Measurements from ENCODE around the gene BEST4.

BEST4 gene

DNA sequence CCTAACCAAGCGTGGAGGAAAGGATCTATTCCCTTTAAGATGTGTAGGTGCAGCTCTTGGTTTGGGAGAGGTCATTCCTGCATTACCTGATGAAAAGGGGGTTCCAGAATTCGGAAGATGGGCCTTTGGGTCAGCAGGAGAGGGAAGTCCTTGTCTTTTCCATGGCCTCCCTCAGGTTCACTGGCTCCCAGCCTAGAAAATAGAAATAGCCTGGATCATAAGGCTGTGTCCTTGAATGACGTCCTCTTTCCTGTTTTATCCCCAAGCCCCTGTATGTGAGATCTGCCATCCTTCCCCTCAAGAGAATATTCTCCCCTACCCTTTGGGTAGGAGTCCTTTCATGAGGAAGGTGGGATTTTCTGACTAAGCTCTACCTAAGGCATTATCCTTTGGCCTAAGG is 27.1 kb downstream of the BEST4 start:
- TF ChIP-seq, protein P1, sequence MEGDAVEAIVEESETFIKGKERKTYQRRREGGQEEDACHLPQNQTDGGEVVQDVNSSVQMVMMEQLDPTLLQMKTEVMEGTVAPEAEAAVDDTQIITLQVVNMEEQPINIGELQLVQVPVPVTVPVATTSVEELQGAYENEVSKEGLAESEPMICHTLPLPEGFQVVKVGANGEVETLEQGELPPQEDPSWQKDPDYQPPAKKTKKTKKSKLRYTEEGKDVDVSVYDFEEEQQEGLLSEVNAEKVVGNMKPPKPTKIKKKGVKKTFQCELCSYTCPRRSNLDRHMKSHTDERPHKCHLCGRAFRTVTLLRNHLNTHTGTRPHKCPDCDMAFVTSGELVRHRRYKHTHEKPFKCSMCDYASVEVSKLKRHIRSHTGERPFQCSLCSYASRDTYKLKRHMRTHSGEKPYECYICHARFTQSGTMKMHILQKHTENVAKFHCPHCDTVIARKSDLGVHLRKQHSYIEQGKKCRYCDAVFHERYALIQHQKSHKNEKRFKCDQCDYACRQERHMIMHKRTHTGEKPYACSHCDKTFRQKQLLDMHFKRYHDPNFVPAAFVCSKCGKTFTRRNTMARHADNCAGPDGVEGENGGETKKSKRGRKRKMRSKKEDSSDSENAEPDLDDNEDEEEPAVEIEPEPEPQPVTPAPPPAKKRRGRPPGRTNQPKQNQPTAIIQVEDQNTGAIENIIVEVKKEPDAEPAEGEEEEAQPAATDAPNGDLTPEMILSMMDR (IDR thresholded peaks at IDR 0.05; ENCODE audit: low read depth, low read length), result no peak

DNA sequence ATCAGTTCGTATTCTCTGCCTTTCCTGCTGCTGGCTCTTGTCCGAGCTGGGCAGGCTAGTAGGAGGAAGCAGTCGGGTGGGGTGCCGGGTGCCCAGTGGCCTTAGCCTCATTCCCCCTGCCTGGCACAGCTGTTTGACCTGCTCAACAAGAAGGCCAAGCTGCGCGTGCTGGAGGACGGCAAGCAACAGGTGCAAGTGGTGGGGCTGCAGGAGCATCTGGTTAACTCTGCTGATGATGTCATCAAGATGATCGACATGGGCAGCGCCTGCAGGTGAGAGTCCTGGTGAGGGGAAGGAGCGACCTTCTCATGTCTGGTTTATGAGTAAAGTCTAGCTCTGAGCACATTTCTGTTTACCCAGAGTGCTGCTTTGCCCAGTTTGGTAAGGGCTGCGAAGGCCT is 28.9 kb downstream of the BEST4 start:
- no peak overlapping the region for H3K4me3 ChIP-seq (ENCODE audit: low read depth, low read length)
- TF ChIP-seq, protein P1 (IDR thresholded peaks at IDR 0.05; ENCODE audit: low read depth, low read length), result no peak

More for the DNA sequence above, 27.1 kb downstream of the BEST4 start:
- H3K4me3 ChIP-seq (ENCODE audit: low read depth, low read length), result no peak overlapping the region

GRCh38 chr1:44757420-44757819 is 30.6 kb downstream of the BEST4 start:
- H3K4me3 ChIP-seq (ENCODE audit: low read depth, low read length), result no peak overlapping the region
- TF ChIP-seq, protein P1 (IDR thresholded peaks at IDR 0.05; ENCODE audit: low read depth, low read length), result no peak

- no peak overlapping the region for H3K4me3 ChIP-seq (ENCODE audit: low read depth, low read length)
- TF ChIP-seq, protein P1 (IDR thresholded peaks at IDR 0.05; ENCODE audit: low read depth, low read length), result no peak
These were observed 40.1 kb downstream of the BEST4 start for GRCh38 chr1:44747878-44748277.

DNA sequence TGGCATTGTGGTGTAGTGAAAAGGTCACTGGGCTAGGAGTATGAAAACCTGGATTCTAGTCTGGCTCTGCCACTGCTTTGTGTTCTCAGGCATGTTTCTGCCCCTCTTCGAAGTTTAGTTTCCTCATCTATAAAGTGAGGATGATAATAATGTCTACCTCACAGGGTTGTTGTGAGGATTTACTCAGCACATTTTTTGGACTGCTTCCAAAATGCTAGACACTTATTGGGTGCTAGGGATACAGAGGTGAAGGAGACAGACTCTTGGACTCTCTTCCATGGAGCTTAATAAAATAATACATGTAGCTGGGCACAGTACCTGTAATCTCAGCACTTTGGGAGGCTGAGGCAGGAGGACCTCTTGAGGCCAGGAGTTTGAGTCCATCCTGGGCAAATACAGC is 44.8 kb downstream of the BEST4 start:
- H3K4me3 ChIP-seq (ENCODE audit: low read depth, low read length), result no peak overlapping the region
- TF ChIP-seq, protein P1 (IDR thresholded peaks at IDR 0.05; ENCODE audit: low read depth, low read length), result no peak

DNA sequence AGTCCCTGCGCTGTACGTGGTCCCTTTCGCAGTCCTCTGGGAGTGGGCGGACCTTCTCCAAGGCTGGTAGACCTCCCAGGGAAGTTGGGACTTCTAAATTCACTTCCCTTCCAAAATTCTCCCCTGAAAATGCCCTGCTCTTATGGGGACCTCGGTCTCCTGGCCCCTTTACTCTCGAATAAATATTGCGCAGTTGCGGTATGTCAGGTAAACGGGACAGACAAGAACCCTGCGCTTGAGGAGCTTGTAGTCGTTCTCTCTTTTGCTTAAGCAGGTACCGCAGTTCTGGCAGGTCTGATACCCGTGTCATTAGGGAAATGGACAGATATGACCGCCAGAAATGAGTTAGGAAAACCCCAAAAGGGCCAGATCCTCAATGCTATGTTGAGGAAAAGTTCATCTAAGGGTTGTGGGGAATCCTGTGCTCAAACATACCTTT is 47.8 kb downstream of the BEST4 start:
- TF ChIP-seq, protein P1 (IDR thresholded peaks at IDR 0.05; ENCODE audit: low read depth, low read length), result no peak

DNA sequence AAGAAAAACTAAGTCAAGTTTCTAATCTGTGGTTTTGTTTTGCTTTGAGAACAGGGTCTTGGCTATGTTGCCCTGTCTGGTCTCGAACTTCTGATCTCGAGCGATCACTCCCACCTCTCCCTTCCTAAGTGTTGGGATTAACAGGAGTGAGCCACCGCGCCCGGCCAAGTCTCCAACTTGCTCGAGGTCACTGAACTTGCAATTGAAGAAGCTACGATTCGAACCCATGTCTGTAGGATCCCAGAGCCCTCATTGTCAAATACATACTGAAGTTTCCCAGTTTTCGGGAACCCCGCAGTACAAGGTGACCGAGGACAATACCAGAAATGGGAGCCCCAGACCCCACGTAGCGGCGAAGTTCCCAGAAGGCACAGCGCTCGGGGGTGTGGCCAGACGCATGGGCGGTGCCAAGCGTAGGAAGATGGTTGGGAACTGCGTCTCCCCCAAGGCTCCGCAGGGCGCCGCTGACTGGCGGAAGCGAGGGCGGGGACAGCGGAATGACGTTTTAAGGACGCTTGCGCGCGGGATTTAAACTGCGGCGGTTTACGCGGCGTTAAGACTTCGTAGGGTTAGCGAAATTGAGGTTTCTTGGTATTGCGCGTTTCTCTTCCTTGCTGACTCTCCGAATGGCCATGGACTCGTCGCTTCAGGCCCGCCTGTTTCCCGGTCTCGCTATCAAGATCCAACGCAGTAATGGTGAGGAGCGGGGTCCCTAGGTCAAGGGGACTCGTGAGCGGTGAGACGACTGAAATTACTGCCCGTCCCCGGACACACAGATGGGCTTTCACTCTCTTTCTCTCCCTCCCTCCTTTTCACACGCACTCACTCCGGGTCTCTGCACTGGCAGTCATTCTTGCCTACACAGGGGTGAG is 48.4 kb downstream of the BEST4 start, which contains the start of gene KIF2C:
Gene KIF2C, plus strand, starts transcription at position 531 of the 872 bp plus-strand sequence. Its CDS starts 96 bp downstream, at position 627.
- TF ChIP-seq, protein P1 (IDR thresholded peaks at IDR 0.05; ENCODE audit: low read depth, low read length), result no peak
- H3K4me3 ChIP-seq (ENCODE audit: low read depth, low read length), result peak within 1 kb of the TSS; percentile 78

More for the DNA sequence above, 47.8 kb downstream of the BEST4 start:
- peak overlapping the region; percentile 78 for H3K4me3 ChIP-seq (ENCODE audit: low read depth, low read length)

DNA sequence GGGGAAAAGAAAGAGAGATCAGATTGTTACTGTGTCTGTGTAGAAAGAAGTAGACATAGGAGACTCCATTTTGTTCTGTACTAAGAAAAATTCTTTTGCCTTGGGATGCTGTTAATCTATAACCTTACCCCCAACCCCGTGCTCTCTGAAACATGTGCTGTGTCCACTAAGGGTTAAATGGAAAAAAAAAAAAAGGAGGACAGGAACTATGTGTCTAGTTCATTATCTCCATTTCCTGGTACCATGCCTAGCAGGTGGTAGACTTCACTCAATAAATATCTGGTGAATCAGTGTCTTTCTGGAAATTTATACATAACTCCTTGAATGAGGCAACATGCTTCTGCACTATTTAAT is 49.0 kb downstream of the BEST4 start:
- peak overlapping the region; percentile 78 for H3K4me3 ChIP-seq (ENCODE audit: low read depth, low read length)

Data from WI38 (cell line).